Colonic mucosa (tissue), 4 donors: Measurements from ENCODE around the gene CCDC157. TPM values are rescaled to one million over a fixed set of nuclear protein-coding genes. Genes with fewer than 3 reads are reported as not detected.

Experiments
- DNase-seq: peaks from one replicate; pipeline ENCODE4 v3.0.0-alpha.2; 2020
- H3K27ac ChIP-seq: fragments of 200-600 bp; one replicate; pipeline ENCODE4 v1.8.0; 2021
- H3K27me3 ChIP-seq: fragments of 200-600 bp; one replicate; pipeline ENCODE4 v1.8.0; 2021
- H3K36me3 ChIP-seq: fragments of 200-600 bp; one replicate; pipeline ENCODE4 v1.8.0; 2021
- H3K4me1 ChIP-seq: fragments of 200-600 bp; one replicate; pipeline ENCODE4 v1.8.0; 2021; ENCODE audit warnings: mild to moderate bottlenecking
- H3K4me3 ChIP-seq: fragments of 200-600 bp; one replicate; pipeline ENCODE4 v1.8.0; 2021
- H3K9ac ChIP-seq, 2 donors: one replicate each; pipeline ENCODE4 v1.7.0; 2013; ENCODE audit warnings: control low read depth in 2 of 2, low read depth in 2 of 2, low read length in 2 of 2
- H3K9me3 ChIP-seq: fragments of 200-600 bp; one replicate; pipeline ENCODE4 v1.8.0; 2021
- intact Hi-C: fragments of 100-400 bp; cut with DNase I; formaldehyde crosslinking; loops from one replicate; pipeline ENCODE4 v1.14.1; 2022
- total RNA-seq, 2 donors: library from RNA; stranded (reverse); fragmentation: NEBNext Ultra II Directional in 1 of 2; extraction: Animal tissue kit (Norgen Biotek cat#: 25700) in 1 of 2; gene quantifications; one replicate each; pipeline ENCODE4 v1.2.1, GENCODE V29; 2021
- TF ChIP-seq, protein P1 (sequence below): fragments of 200-600 bp; IDR thresholded peaks from one replicate; pipeline ENCODE4 v1.8.0; 2022; ENCODE audit warnings: antibody characterized with exemption, mild to moderate bottlenecking
- donor health status: healthy.
- donor health status: DM: no; HTN: no; CAD: no.
- donor health status: DM: no; HTN: no; CAD: no.

The CCDC157 gene
- 1 to 10 TPM; 1.1 to 1.6 TPM for total RNA-seq

DNA sequence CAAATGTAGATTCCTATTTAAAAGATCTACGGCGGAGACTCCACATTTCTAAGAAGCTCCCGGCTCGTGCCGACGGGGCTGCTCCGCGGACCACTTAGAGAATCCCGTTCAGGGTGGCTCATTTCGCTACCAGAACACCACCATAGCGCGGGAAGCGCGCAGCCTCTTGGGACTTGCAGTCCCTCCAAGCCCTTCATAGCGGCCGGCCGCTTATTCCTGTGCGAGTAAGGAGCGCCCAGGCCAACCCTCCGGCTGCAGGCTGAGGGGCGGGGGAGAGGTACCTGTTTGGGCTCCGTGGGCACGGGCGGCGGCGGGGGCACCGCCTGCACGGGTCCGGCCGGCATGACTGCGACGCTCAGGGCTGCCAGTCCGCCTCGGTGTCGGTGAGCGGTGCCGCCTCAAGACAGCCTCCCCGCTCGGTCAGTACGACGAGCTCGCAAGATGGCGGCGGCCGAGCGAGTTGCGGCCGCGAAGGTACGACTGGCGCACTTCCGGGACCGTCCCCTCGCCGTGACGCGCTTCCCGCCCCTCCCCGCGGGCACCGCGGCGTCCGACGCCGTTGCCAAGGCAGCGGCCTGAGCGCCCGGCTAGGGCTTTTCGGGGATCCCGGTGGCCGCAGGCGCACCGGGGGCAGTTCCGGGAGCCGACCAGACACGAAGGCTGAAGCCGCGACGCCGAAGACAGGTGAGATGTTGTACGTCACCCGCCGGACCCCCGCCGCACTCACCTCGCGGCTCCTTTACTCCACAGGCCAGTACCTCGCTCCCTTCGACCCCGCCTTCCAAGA is at the start of gene CCDC157, which contains the start of gene SF3A1:
CCDC157 (plus strand) TSS at position 559 of the 787 bp plus-strand sequence. CDS start 8,994 bp downstream, outside the sequence.
SF3A1 (minus strand) TSS at position 446 of the 787 bp plus-strand sequence; CDS start at position 344, 102 bp downstream.
- TF ChIP-seq, protein P1, sequence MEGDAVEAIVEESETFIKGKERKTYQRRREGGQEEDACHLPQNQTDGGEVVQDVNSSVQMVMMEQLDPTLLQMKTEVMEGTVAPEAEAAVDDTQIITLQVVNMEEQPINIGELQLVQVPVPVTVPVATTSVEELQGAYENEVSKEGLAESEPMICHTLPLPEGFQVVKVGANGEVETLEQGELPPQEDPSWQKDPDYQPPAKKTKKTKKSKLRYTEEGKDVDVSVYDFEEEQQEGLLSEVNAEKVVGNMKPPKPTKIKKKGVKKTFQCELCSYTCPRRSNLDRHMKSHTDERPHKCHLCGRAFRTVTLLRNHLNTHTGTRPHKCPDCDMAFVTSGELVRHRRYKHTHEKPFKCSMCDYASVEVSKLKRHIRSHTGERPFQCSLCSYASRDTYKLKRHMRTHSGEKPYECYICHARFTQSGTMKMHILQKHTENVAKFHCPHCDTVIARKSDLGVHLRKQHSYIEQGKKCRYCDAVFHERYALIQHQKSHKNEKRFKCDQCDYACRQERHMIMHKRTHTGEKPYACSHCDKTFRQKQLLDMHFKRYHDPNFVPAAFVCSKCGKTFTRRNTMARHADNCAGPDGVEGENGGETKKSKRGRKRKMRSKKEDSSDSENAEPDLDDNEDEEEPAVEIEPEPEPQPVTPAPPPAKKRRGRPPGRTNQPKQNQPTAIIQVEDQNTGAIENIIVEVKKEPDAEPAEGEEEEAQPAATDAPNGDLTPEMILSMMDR, result no peak
- H3K27me3 ChIP-seq, result no peaks in the 10 kb centered on the region
- intact Hi-C loops, result loop anchor here (2.0 kb wide), 1 partner anchor 68 kb away; the partner anchor contains the start of gene CASTOR1

DNA sequence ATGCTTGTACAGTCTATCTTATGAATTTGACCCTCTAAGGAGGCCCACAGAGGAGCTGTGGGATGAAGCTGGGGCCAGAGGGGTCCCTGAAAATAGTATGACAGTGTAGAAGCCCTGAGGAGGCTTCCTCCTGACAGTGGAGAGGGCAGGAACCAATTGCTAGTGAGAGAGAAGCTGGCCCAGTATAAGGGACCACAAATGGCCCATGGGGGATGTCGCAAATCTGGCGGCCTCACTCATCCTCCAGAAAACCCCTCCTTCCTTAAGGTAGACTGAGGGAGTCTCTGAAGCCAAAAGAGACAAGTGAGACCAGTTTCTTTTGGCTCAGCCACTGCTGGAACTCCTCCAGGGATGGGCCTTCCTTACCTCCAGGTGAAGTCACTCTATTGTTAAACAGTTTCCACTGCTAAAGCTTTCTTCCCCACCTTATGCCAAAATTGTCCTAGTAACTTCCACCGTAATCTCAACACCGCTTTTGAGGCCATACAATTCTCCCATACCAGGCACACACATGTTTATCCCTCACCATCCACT is 49.7 kb upstream of the CCDC157 start:
- Histone ChIP-seq H3K36me3 (no peaks in the 10 kb centered on the region), H3K27me3 (no peaks in the 10 kb centered on the region), H3K4me3 (no peak overlapping the region), H3K4me1 (peaks cover 68% of the 10 kb centered on the region), H3K9me3 (no peaks in the 10 kb centered on the region), H3K27ac (peak overlapping the region; percentile 67), H3K9ac (peak overlapping the region in 1 of 2 donors; percentile 52)
- intact Hi-C loops, result no loop called here
- TF ChIP-seq, protein P1, result no peak
- no peak for DNase-seq

More for the DNA sequence above, at the start of gene CCDC157, which contains the start of gene SF3A1:
- Histone ChIP-seq H3K27ac (peak within 1 kb of the TSS; percentile 92), H3K36me3 (no peaks in the 10 kb centered on the region), H3K9me3 (no peaks in the 10 kb centered on the region), H3K9ac (peak within 1 kb of the TSS; percentile 61 to 98), H3K4me1 (peaks cover 13% of the 10 kb centered on the region), H3K4me3 (peak within 1 kb of the TSS; percentile 72)
- peak; percentile 88 for DNase-seq

DNA sequence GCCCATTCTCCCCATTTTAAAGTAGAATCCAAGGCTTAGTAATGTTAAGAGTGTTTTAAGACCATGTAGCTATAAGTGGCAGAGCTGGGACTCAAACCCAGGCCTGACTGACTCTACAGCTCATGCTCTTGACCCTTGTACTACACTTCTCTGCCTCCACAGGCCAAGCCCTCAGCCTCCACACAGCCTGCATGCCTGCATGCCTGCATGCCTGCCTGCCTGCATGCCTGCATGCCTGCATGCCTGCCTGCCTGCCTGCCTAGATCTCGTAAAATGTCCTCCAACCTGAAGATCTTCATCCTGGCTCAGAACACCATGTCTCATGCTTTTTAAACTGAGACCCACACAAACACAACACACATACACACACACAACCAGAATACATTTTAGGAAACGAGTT is 48.7 kb upstream of the CCDC157 start:
- H3K9me3 ChIP-seq, result no peaks in the 10 kb centered on the region
- H3K4me3 ChIP-seq, result no peak overlapping the region
- H3K4me1 ChIP-seq, result peaks cover 66% of the 10 kb centered on the region
- H3K36me3 ChIP-seq, result no peaks in the 10 kb centered on the region
- H3K27me3 ChIP-seq, result no peaks in the 10 kb centered on the region
- intact Hi-C loops, result no loop called here
- TF ChIP-seq, protein P1, result no peak
- DNase-seq, result no peak
- H3K27ac ChIP-seq, result no peak overlapping the region
- no peak overlapping the region for H3K9ac ChIP-seq

DNA sequence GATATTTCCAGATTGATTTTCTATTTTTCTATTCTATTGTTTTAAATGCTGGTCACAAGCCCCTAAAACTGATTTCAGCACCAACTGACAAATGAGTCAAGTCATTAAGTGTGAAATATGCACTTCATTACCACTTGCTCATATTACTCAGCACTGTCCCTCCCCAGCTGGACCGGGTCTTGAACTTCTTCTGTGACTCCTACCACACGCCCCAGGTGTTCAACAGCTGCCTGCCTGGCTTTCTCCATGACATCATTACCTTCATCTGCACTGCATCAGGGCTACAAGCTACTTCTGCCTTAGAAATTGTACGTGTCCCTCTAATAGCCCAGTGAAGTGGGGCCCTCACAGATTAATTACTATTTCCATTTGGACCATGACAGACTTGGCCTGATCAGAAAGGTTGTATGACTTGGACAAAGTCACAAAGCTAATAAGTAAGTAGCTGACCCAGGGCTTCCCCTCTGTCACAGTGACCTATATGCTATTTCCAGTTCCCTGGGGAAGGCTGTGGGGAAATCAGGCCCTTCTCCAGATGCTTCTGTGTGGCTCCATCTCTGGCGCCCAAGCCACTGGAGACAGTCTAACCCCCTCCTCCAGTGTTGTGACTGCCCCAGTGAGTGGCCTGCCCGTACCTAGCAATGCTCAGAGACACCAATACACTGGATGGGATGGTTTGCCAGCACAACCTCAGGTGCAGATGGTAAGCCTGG is 48.1 kb upstream of the CCDC157 start:
- TF ChIP-seq, protein P1, result no peak
- no peak overlapping the region for H3K4me3 ChIP-seq
- peaks cover 64% of the 10 kb centered on the region for H3K4me1 ChIP-seq
- no peak overlapping the region for H3K9ac ChIP-seq
- no peaks in the 10 kb centered on the region for H3K36me3 ChIP-seq
- H3K27ac ChIP-seq, result no peak overlapping the region
- no peaks in the 10 kb centered on the region for H3K27me3 ChIP-seq
- H3K9me3 ChIP-seq, result no peaks in the 10 kb centered on the region
- no peak for DNase-seq
- intact Hi-C loops, result no loop called here

DNA sequence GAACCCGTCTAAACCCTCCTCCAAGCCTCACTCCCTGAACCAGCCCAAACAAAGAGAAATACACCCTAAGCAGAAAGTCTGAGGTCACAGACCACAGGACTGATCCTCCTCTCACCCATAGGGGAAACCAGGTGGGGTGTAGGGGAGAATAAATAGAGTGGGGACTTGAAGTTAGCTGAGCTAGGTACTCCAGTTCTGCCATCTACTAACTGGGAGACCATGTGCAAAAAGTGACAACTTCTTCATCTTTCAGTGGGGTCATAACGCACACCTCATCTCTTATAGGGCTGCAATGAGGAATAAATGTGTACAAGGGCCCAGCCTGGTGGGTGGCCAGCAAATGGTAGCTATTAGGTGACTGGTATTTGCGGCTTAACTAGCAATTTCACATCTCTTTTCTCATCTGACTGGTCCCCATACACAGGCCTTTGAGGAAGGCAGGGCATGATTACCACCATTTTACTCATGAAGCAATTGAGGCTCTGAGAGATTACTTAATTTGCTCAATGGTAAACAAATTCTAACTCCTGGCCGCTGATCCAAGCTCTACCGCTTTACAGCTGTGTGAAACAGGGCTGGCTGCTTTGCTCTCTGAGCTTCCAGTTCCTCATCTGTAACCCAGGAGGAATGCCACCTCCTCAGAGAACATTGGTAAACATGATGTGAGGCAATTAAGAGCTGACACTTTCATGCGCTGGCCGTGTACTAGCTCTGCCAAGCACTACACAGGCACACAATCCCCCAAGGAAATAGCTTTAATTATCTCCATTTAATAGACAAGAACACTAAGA is 46.7 kb upstream of the CCDC157 start:
- TF ChIP-seq, protein P1, result no peak
- peaks cover 64% of the 10 kb centered on the region for H3K4me1 ChIP-seq
- H3K4me3 ChIP-seq, result no peak overlapping the region
- DNase-seq, result peak; percentile 73
- intact Hi-C loops, result no loop called here
- no peaks in the 10 kb centered on the region for H3K9me3 ChIP-seq
- peak overlapping the region; percentile 84 for H3K27ac ChIP-seq
- no peaks in the 10 kb centered on the region for H3K27me3 ChIP-seq
- H3K36me3 ChIP-seq, result no peaks in the 10 kb centered on the region
- H3K9ac ChIP-seq, result peak overlapping the region; percentile 27 to 58
